Stimulated activated CD4-positive, alpha-beta T cell treated with anti-CD3 and anti-CD28 coated beads, Interleukin-1b, Interleukin-23, amount 100 ng/mL, for 1 hour (primary cell): ENCODE data around the gene RGS16.

Experiments
- DNase-seq, 2 donors: peaks; one replicate each; pipeline ENCODE4 v3.0.0-alpha.2; 2020; ENCODE audit warnings: low read depth in 2 of 2

The RGS16 gene

GRCh38 chr1:182629499-182630096 lies 25.4 kb upstream of the RGS16 start:
- DNase-seq: peak in 1 of 2 donors; percentile 27

GRCh38 chr1:182629080-182629479 lies 24.9 kb upstream of the RGS16 start:
- DNase-seq: no peak

- no peak for DNase-seq
Observed at GRCh38 chr1:182628657-182629056, 24.5 kb upstream of the RGS16 start.

GRCh38 chr1:182627622-182628021 lies 23.4 kb upstream of the RGS16 start:
- no peak for DNase-seq

GRCh38 chr1:182626527-182626926 lies 22.3 kb upstream of the RGS16 start:
- DNase-seq: no peak

GRCh38 chr1:182625719-182626504 lies 21.7 kb upstream of the RGS16 start:
- DNase-seq: no peak

GRCh38 chr1:182625024-182625423 lies 20.8 kb upstream of the RGS16 start:
- DNase-seq: no peak

- DNase-seq: no peak
Observed at GRCh38 chr1:182624577-182624976, 20.4 kb upstream of the RGS16 start.

- DNase-seq: no peak
Observed at GRCh38 chr1:182622901-182623528, 18.8 kb upstream of the RGS16 start.

- no peak for DNase-seq
Observed at GRCh38 chr1:182621906-182622305, 17.7 kb upstream of the RGS16 start.

GRCh38 chr1:182620924-182621585 lies 16.9 kb upstream of the RGS16 start:
- no peak for DNase-seq

GRCh38 chr1:182617734-182618351 lies 13.7 kb upstream of the RGS16 start:
- DNase-seq: no peak

GRCh38 chr1:182617014-182617429 lies 12.8 kb upstream of the RGS16 start:
- DNase-seq: no peak

- DNase-seq: peak; percentile 46 to 67
Observed at GRCh38 chr1:182616130-182617013, 12.2 kb upstream of the RGS16 start.

GRCh38 chr1:182615468-182616129 lies 11.4 kb upstream of the RGS16 start:
- DNase-seq: no peak

GRCh38 chr1:182614796-182615454 lies 10.7 kb upstream of the RGS16 start:
- DNase-seq: peak in 1 of 2 donors; percentile 44

GRCh38 chr1:182611787-182612186 lies 7.6 kb upstream of the RGS16 start:
- no peak for DNase-seq

GRCh38 chr1:182611326-182611725 lies 7.1 kb upstream of the RGS16 start:
- no peak for DNase-seq

GRCh38 chr1:182610606-182611194 lies 6.5 kb upstream of the RGS16 start:
- no peak for DNase-seq
